ENCODE measurements around the gene HGS.

- TF ChIP-seq POLR2A (IDR thresholded peaks at IDR 0.05; ENCODE audit: low read depth, low read length) (no peak), CTCF (IDR thresholded peaks at IDR 0.05; ENCODE audit: extremely low read depth in 1 of 2, insufficient read depth in 1 of 2, low read depth in 1 of 2, low read length in 2 of 2) (no peak), MAX (IDR thresholded peaks at IDR 0.05; ENCODE audit: insufficient read depth, insufficient read length) (no peak), EZH2 (IDR thresholded peaks at IDR 0.05; ENCODE audit: borderline replicate concordance, low read depth, low read length, severe bottlenecking) (no peak), MYC (IDR thresholded peaks at IDR 0.05; ENCODE audit: low read depth, low read length) (no peak), FOS (IDR thresholded peaks at IDR 0.05; ENCODE audit: borderline replicate concordance, insufficient read depth, low read length) (no peak), POLR2AphosphoS5 (IDR thresholded peaks at IDR 0.05; ENCODE audit: insufficient read depth, low read depth, low read length) (no peak), JUN (IDR thresholded peaks at IDR 0.05; ENCODE audit: borderline replicate concordance, insufficient read depth, insufficient read length, low read depth) (no peak), GATA2 (IDR thresholded peaks at IDR 0.05; ENCODE audit: insufficient read depth, insufficient read length, low read depth, low read length) (no peak)
Measured at GRCh38 chr17:81697261-81698044, 13.6 kb downstream of the HGS start.

Data from endothelial cell of umbilical vein (primary cell).